Calu3 (cell line): ENCODE measurements around the gene MLXIP. TPM values are rescaled to one million over a fixed set of nuclear protein-coding genes. Genes with fewer than 3 reads are reported as not detected.

Experiments used
- BruUV-seq: library from RNA; stranded (reverse); fragments of 400-500 nt; replicated peaks from 2 replicates; lab custom pipeline; 2021; lab: Mats Ljungman, UMichigan
- CTCF ChIA-PET: fragments of 300-600 bp; sonication (Branson Sonifier 250); formaldehyde crosslinking; loops from one replicate; lab custom pipeline; 2022; ENCODE audit warnings: antibody characterized with exemption; lab: Charles Lee
- DNase-seq: peaks from one replicate; pipeline ENCODE4 v3.0.0; 2022
- H3K27ac Mint-ChIP-seq: one replicate; pipeline ENCODE4 v1.8.0; 2022; ENCODE audit warnings: mixed read lengths; ENCODE audit not compliant: unreplicated experiment
- H3K27me3 Mint-ChIP-seq: one replicate; pipeline ENCODE4 v1.8.0; 2022; ENCODE audit warnings: mixed read lengths; ENCODE audit not compliant: unreplicated experiment
- H3K36me3 Mint-ChIP-seq: one replicate; pipeline ENCODE4 v1.8.0; 2022; ENCODE audit warnings: mild to moderate bottlenecking, moderate library complexity, mixed read lengths; ENCODE audit not compliant: insufficient read depth, unreplicated experiment
- H3K4me1 Mint-ChIP-seq: one replicate; pipeline ENCODE4 v1.8.0; 2022; ENCODE audit warnings: mild to moderate bottlenecking, low read depth, mixed read lengths; ENCODE audit not compliant: unreplicated experiment
- H3K4me3 Mint-ChIP-seq: one replicate; pipeline ENCODE4 v1.8.0; 2022; ENCODE audit warnings: mild to moderate bottlenecking, low read depth, moderate library complexity, mixed read lengths; ENCODE audit not compliant: unreplicated experiment
- H3K9me3 Mint-ChIP-seq: one replicate; pipeline ENCODE4 v1.8.0; 2022; ENCODE audit warnings: low read depth, mixed read lengths; ENCODE audit not compliant: unreplicated experiment
- intact Hi-C: fragments of 100-400 bp; cut with micrococcal nuclease; formaldehyde crosslinking; loops from one replicate; pipeline ENCODE4 v1.10.0; 2022; ENCODE audit not compliant: unreplicated experiment
- total RNA-seq: library from RNA; stranded (reverse); gene quantifications from 2 replicates; pipeline ENCODE4 v1.2.3, GENCODE V29; 2022
- TF ChIP-seq, protein P1 (sequence below): fragments of 200-600 bp; IDR thresholded peaks from one replicate; pipeline ENCODE4 v1.8.0; 2022; ENCODE audit warnings: antibody characterized with exemption; ENCODE audit not compliant: unreplicated experiment

Gene MLXIP
- total RNA-seq, 1 experiment from 2014 or later: 55.3 TPM

GRCh38 chr12:122139266-122139665 lies 60.7 kb downstream of the MLXIP start:
- TF ChIP-seq, protein P1, sequence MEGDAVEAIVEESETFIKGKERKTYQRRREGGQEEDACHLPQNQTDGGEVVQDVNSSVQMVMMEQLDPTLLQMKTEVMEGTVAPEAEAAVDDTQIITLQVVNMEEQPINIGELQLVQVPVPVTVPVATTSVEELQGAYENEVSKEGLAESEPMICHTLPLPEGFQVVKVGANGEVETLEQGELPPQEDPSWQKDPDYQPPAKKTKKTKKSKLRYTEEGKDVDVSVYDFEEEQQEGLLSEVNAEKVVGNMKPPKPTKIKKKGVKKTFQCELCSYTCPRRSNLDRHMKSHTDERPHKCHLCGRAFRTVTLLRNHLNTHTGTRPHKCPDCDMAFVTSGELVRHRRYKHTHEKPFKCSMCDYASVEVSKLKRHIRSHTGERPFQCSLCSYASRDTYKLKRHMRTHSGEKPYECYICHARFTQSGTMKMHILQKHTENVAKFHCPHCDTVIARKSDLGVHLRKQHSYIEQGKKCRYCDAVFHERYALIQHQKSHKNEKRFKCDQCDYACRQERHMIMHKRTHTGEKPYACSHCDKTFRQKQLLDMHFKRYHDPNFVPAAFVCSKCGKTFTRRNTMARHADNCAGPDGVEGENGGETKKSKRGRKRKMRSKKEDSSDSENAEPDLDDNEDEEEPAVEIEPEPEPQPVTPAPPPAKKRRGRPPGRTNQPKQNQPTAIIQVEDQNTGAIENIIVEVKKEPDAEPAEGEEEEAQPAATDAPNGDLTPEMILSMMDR: no peak
- Mint-ChIP-seq H3K36me3 (peaks cover 10% of the 10 kb centered on the region), H3K9me3 (no peaks in the 10 kb centered on the region), H3K4me1 (no peaks in the 10 kb centered on the region), H3K4me3 (no peak overlapping the region), H3K27ac (no peak overlapping the region), H3K27me3 (no peaks in the 10 kb centered on the region)
- DNase-seq: no peak
- CTCF ChIA-PET: no interaction called here
- intact Hi-C loops: no loop called here
- BruUV-seq: no TSS peak

GRCh38 chr12:122139941-122140340 lies 61.4 kb downstream of the MLXIP start:
- Mint-ChIP-seq H3K27me3 (no peaks in the 10 kb centered on the region), H3K36me3 (peaks cover 10% of the 10 kb centered on the region), H3K4me1 (no peaks in the 10 kb centered on the region), H3K4me3 (no peak overlapping the region), H3K27ac (no peak overlapping the region), H3K9me3 (no peaks in the 10 kb centered on the region)
- CTCF ChIA-PET: no interaction called here
- no TSS peak for BruUV-seq
- DNase-seq: no peak
- TF ChIP-seq, protein P1: no peak
- intact Hi-C loops: no loop called here

DNA sequence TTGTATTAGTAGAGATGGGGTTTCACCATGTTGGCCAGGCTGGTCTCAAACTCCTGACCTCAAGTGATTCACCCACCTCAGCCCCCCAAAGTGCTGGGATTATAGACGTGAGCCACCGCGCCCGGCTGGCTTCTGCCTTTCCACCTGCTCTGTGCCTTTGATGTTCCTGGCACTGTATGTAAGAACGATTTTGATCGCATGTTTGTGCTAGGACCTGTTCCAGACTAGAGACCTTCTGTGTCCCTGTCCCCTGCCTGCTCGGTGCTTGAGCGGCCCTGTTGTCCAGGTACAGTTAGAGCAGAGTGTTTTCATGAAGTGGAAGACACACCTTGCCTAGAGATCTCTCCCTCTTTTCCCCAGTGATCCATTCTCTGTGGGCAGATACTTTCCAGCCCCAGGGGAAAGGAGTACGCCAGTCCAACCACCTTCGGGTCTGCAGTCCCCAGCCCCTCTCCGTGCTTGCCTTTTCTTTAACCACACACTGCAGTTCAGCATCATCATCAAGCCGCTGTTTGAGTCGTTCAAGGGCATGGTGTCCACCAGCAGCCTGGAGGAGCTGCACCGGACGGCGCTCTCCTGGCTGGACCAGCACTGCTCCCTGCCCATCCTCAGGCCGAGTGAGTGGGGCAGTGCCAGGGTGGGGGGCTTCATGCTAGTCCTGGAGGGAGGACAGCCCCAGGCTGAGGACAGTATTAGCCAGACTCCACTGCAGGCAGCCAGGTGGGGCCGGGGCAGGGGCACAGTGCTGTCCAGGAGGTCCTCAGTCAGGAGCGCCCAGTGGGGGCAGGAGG lies 62.1 kb downstream of the MLXIP start:
- Mint-ChIP-seq H3K9me3 (no peaks in the 10 kb centered on the region), H3K27me3 (no peaks in the 10 kb centered on the region), H3K27ac (peak overlapping the region; percentile 39), H3K4me3 (no peak overlapping the region), H3K4me1 (no peaks in the 10 kb centered on the region), H3K36me3 (peaks cover 10% of the 10 kb centered on the region)
- intact Hi-C loops: no loop called here
- TF ChIP-seq, protein P1: no peak
- no TSS peak for BruUV-seq
- no peak for DNase-seq
- CTCF ChIA-PET: no interaction called here

GRCh38 chr12:122141911-122142725 lies 63.6 kb downstream of the MLXIP start:
- Mint-ChIP-seq H3K4me3 (no peak overlapping the region), H3K27ac (no peak overlapping the region), H3K27me3 (no peaks in the 10 kb centered on the region), H3K9me3 (no peaks in the 10 kb centered on the region), H3K36me3 (peaks cover 10% of the 10 kb centered on the region), H3K4me1 (no peaks in the 10 kb centered on the region)
- no TSS peak for BruUV-seq
- CTCF ChIA-PET: no interaction called here
- DNase-seq: no peak
- TF ChIP-seq, protein P1: no peak
- intact Hi-C loops: no loop called here
